NCI-H1105 (cell line): ENCODE measurements around the gene CPNE7.
"Not testable (repeated sequence)": the region's sequence is repeated elsewhere in the genome, so short reads cannot be mapped to it uniquely, and the experiment has no call there.

ENCODE experiments used
- DNase-seq: peaks from one replicate; lab custom pipeline; 2025; lab: John Stamatoyannopoulos, UW

Gene CPNE7

GRCh38 chr16:89624777-89625761, 49.5 kb downstream of the CPNE7 start:
- no peak for DNase-seq

- DNase-seq, result no peak
Measured at GRCh38 chr16:89629827-89630610, 54.5 kb downstream of the CPNE7 start.

GRCh38 chr16:89633064-89633631, 57.6 kb downstream of the CPNE7 start:
- DNase-seq, result no peak

DNA sequence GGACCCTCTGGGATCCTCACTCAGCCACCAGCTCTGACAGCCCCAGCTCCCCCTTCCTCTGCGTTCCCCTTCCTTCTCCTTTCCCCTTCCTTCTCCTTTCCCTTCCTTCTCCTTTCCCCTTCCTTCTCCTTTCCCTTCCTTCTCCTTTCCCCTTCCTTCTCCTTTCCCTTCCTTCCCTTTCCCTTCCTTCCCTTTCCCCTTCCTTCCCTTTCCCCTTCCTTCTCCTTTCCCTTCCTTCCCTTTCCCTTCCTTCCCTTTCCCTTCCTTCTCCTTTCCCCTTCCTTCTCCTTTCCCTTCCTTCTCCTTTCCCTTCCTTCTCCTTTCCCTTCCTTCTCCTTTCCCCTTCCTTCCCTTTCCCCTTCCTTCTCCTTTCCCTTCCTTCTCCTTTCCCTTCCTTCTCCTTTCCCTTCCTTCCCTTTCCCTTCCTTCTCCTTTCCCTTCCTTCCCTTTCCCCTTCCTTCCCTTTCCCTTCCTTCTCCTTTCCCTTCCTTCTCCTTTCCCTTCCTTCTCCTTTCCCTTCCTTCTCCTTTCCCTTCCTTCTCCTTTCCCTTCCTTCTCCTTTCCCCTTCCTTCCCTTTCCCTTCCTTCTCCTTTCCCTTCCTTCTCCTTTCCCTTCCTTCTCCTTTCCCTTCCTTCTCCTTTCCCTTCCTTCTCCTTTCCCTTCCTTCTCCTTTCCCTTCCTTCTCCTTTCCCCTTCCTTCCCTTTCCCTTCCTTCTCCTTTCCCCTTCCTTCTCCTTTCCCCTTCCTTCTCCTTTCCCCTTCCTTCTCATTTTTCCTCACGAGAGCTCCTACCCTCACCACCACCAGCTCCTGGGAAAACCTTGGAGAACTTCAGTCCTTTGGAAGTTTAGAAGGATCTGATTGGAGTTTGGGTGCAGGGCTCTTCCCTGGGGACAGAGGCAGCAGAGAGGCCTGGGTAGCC, 59.2 kb downstream of the CPNE7 start:
- not testable (repeated sequence) for DNase-seq

DNA sequence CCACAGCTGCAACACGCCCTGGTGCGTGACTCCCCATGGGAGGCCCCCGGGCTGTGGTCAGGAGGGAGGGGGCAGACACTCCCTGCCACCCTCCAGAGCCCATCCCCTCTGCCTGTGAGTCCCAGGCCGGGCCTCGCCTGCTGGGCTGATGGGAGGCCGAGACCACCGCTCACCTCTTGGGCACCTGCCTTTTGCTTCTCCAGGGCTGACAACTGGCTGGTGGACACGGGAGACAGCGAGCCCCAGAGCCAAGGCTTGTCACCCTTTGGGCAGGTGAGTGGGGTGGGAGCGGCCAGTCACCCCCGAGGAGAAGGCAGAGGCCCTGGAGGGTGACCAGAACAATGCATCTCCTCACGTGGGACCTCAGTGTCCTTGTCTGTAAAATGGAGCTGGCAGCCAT, 61.1 kb downstream of the CPNE7 start:
- DNase-seq, result no peak

DNA sequence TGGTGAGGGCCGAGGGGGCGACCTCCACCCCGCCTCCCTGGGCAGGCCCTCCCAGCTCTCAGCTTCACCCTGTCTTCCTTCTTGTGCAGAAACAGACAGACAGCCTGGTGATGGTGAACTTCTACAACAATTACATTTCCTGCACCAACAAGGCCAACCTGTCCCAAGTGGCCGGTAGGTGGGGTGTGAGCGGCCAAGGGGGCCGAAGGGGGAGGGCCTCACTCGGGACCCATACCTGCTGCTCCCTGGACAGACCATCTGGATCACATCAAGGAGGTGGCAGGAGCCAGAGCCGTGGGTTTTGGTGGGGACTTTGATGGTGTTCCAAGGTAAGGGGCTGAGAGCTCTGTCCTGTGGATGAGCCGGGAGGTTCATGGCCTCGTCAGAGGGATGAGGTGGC, 61.8 kb downstream of the CPNE7 start:
- no peak for DNase-seq

DNA sequence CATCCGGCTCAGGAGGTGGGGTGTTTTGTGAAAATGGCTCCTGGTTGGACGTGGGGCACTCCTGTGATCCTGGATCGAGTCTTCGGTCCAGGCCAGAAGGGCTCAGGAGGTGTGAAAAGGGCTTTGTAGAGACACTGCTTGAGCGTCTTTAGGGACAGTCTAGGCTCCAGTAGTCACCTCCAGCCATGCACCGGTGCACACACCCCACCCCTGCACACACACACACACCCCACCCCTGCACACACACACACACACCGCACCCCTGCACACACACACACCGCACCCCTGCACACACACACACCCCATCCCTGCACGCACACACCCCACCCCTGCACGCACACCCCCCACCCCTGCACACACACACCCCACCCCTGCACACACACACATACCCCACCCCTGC, 62.9 kb downstream of the CPNE7 start:
- no peak for DNase-seq

- no peak for DNase-seq
Measured at GRCh38 chr16:89639385-89639784, 63.8 kb downstream of the CPNE7 start.

- no peak for DNase-seq
Measured at GRCh38 chr16:89641458-89642119, 66.0 kb downstream of the CPNE7 start.

GRCh38 chr16:89642574-89642973, 67.0 kb downstream of the CPNE7 start:
- DNase-seq, result no peak

- DNase-seq, result no peak
Measured at GRCh38 chr16:89643769-89644300, 68.3 kb downstream of the CPNE7 start.

DNA sequence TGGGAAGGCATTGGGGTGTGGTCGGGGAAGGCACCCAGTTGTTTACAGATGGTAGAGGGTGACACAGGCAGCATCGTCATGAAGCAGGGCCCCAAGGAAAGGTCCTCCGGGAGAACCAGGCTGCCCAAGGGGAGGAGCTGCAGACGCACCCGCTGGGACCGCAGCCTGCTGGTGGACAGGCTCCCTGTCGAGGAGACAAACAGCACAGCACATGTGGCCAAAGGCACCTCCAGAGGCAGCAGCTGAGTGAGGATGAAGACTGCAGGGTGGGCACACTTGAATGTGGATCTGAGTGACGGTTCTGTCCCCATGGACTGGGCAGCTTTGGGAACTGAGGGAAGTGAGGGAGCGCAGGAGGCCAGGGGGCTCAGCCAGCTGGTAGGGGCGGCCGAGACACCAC, 69.6 kb downstream of the CPNE7 start:
- DNase-seq, result no peak

DNA sequence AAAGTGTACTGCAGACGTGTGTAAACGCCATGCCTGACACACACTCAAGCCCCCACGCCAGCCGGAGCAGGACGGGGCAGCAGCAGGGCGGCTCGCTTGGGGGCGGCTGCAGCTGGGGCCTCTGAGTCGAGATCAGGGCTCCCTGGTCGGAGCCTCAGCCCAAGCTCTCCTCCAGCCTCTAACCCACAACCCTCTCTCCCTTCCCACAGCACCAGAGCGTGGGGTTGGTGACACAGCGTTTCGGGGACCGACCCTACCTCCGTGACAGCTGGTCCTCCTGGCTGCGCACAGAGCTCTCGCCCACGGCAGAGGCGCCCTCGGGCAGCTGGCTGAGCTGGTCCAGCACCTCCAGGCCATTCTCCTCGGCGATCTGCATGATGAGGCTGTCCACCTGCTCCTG, 70.7 kb downstream of the CPNE7 start:
- no peak for DNase-seq
